Thoracic aorta (tissue), 2 donors: ENCODE results near the gene ADAMTSL4. TPM values are rescaled to one million over a fixed set of nuclear protein-coding genes. Genes with fewer than 3 reads are reported as not detected.
A peak's percentile ranks its signal among the peaks of the same experiment; 100 is the strongest.

Experiments used
- ATAC-seq: fragments of 150-250 bp; one replicate; pipeline ENCODE4 v1.8.0; 2017; ENCODE audit warnings: low read depth; ENCODE audit not compliant: insufficient number of reproducible peaks, low FRiP score
- DNase-seq: peaks from one replicate; pipeline ENCODE4 v3.0.0-alpha.2; 2020; ENCODE audit warnings: low spot score
- H3K27ac ChIP-seq, 2 donors: fragments of 200-600 bp; sonication (generic); 1 replicate in 1 of 2; 2 replicates in 1 of 2; pipeline ENCODE4 v1.5.1; 2016; ENCODE audit warnings: mild to moderate bottlenecking in 2 of 2, moderate library complexity in 2 of 2
- H3K27me3 ChIP-seq: fragments of 200-600 bp; sonication (generic); replicated peaks from 2 replicates; pipeline ENCODE4 v1.6.0; 2016; ENCODE audit warnings: mild to moderate bottlenecking; ENCODE audit not compliant: insufficient read depth
- H3K36me3 ChIP-seq: fragments of 200-600 bp; sonication (generic); one replicate; pipeline ENCODE4 v1.5.1; 2016
- H3K4me1 ChIP-seq, 2 donors: fragments of 200-600 bp; sonication (generic); 1 replicate in 1 of 2; 2 replicates in 1 of 2; pipeline versions ENCODE4 v1.5.1 to v1.6.0; 2016; ENCODE audit warnings: low read depth in 2 of 2, mild to moderate bottlenecking in 1 of 2; ENCODE audit not compliant: control insufficient read depth in 1 of 2
- H3K4me3 ChIP-seq: fragments of 200-600 bp; sonication (generic); 2 replicates; pipeline ENCODE4 v1.5.1; 2016; ENCODE audit warnings: mild to moderate bottlenecking
- H3K9me3 ChIP-seq: fragments of 200-600 bp; sonication (generic); 2 replicates; pipeline ENCODE4 v1.5.1; 2016
- total RNA-seq, 2 donors: library from RNA; depleted of rRNA; stranded (reverse); fragments of >200 nt; gene quantifications; one replicate each; pipeline versions ENCODE4 v1.1.0 to v1.2.3, GENCODE V29; 2016
- TF ChIP-seq, protein P1 (sequence below): fragments of 200-600 bp; sonication (generic); IDR thresholded peaks from one replicate; pipeline ENCODE4 v1.5.1; 2019; ENCODE audit warnings: antibody characterized with exemption

The ADAMTSL4 gene
- total RNA-seq, 2 donors from 2014 or later, result 28.4 to 45.1 TPM

DNA sequence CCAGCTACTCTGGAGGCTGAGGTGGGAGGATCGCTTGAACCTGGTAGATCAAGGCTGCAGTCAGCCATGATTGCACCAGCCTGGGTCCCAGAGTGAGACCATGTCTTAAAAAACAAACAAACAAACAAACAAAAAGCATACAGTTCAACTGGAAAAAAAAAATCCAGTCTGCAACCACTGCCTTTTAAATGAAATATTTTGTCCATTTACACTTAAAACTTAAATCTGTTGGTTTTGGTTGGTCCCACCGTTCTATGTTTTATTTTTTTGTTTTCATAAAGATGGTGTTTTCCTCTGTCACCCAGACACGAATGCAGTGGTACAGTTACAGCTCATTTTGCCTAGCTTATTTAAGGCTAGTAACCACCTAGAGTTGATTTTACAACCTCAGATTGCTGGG, 23.9 kb upstream of the ADAMTSL4 start:
- no peak overlapping the region for H3K4me3 ChIP-seq
- no peaks in the 10 kb centered on the region for H3K27me3 ChIP-seq
- no peaks in the 10 kb centered on the region for H3K36me3 ChIP-seq
- H3K4me1 ChIP-seq, result peaks cover 2 to 9% of the 10 kb centered on the region in 2 donors
- H3K9me3 ChIP-seq, result no peaks in the 10 kb centered on the region
- ATAC-seq (no peak), DNase-seq (no peak)
- H3K27ac ChIP-seq, result no peak overlapping the region
- TF ChIP-seq, protein P1, sequence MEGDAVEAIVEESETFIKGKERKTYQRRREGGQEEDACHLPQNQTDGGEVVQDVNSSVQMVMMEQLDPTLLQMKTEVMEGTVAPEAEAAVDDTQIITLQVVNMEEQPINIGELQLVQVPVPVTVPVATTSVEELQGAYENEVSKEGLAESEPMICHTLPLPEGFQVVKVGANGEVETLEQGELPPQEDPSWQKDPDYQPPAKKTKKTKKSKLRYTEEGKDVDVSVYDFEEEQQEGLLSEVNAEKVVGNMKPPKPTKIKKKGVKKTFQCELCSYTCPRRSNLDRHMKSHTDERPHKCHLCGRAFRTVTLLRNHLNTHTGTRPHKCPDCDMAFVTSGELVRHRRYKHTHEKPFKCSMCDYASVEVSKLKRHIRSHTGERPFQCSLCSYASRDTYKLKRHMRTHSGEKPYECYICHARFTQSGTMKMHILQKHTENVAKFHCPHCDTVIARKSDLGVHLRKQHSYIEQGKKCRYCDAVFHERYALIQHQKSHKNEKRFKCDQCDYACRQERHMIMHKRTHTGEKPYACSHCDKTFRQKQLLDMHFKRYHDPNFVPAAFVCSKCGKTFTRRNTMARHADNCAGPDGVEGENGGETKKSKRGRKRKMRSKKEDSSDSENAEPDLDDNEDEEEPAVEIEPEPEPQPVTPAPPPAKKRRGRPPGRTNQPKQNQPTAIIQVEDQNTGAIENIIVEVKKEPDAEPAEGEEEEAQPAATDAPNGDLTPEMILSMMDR, result no peak

DNA sequence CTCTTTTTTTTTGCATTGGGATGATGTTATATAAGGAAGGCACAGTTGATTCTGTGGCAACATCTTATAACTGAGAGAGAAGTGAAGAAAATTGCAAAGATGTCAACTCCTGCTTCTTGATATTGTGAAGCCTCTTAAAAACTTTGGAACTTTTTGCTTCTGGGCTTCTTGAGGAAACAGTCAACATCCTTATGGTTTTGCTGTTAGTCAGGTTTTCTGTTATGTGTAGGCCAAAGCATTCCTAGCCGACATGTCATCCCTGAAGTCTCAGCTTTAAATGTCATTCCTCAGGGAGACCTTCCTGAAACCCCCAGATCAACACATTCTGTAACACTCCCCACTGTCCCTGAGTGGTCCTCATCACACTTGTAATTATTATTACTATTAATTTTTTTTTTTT, 21.0 kb upstream of the ADAMTSL4 start:
- ATAC-seq (no peak), DNase-seq (no peak)
- no peaks in the 10 kb centered on the region for H3K9me3 ChIP-seq
- TF ChIP-seq, protein P1, result no peak
- H3K27me3 ChIP-seq, result no peaks in the 10 kb centered on the region
- peaks cover 7 to 15% of the 10 kb centered on the region in 2 donors for H3K4me1 ChIP-seq
- no peak overlapping the region for H3K27ac ChIP-seq
- no peaks in the 10 kb centered on the region for H3K36me3 ChIP-seq
- no peak overlapping the region for H3K4me3 ChIP-seq

DNA sequence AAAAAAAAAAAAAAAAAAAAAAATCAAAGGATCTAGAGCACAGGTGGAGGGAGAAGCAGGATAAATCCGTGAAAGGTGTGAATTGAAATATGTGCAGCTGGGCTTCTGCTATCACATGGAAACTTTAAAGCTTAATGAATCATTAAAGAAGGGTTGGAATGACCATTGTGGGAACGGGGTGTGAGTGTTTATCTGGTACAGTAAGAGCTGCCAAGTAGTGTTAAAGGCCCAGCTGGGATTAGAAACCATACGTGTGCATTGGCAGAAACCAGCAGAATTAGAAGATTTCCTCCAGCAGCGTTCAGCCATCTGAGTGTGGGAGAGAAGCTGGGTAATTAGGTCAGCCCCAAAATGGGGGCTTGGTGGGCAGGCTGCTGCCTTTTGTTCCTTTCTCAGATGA, 20.2 kb upstream of the ADAMTSL4 start:
- no peak overlapping the region for H3K27ac ChIP-seq
- ATAC-seq, result no peak

DNA sequence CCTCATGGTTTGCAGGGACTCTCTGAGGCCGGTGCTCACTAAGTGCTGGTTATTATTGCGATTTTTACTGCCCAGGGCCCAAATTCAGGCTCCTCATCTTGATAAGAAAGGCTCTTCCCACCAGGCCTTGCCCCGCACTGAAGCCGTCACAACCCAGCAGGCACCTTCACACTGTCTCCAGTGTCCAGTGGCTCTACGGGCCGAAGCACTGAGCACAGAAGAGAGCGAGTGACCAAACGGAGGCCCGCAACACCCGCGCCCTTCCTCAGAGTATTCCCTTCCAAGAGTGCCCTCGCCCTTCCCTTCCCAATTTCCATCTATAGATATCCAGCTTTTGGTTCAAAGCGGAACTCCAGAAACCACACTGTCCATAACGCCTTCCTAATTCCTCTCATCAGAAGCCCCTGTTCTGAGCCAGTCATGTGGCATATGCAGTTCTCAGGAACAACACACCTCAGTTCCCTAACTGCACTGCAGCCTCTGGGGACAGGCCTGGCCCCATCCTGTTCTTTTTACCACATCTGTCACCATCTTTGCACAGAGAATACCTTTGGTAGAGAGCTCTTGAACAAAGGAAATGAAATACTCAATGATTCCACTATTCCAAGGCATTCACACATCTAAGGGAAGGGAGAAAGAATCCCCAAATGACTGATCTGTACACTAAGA, 18.6 kb upstream of the ADAMTSL4 start:
- DNase-seq (no peak), ATAC-seq (no peak)
- Histone ChIP-seq H3K9me3 (no peaks in the 10 kb centered on the region), H3K4me1 (peaks cover 12 to 40% of the 10 kb centered on the region in 2 donors), H3K27me3 (no peaks in the 10 kb centered on the region), H3K4me3 (no peak overlapping the region), H3K27ac (no peak overlapping the region), H3K36me3 (no peaks in the 10 kb centered on the region)
- TF ChIP-seq, protein P1, result no peak

More for the DNA sequence above, 20.2 kb upstream of the ADAMTSL4 start:
- no peak for DNase-seq
- Histone ChIP-seq H3K27me3 (no peaks in the 10 kb centered on the region), H3K4me3 (no peak overlapping the region), H3K9me3 (no peaks in the 10 kb centered on the region), H3K36me3 (no peaks in the 10 kb centered on the region), H3K4me1 (peaks cover 7 to 24% of the 10 kb centered on the region in 2 donors)
- TF ChIP-seq, protein P1, result no peak

DNA sequence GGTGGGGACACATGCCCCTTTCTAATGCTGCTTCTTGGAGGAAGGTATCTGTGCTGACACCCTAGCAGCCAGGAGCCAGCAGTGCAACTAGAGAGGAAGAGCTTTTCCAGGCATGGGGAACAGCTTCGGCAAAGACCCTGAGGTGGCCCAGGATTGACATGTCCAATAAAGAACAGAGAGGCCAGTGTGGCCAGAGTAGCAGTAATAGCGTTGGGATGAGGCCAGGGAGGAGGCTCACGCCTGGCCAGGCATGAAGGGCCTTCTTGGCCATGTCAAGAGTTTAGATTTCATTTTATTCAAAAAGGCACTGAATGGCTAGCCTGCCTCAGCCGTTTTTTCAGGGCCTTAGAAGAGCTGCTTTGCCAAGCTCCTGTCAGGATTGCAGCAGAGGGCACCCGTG, 16.3 kb upstream of the ADAMTSL4 start:
- Histone ChIP-seq H3K27me3 (no peaks in the 10 kb centered on the region), H3K4me3 (peak overlapping the region; percentile 45), H3K4me1 (peaks cover 22 to 62% of the 10 kb centered on the region in 2 donors), H3K27ac (peak overlapping the region; percentile 71 to 88), H3K36me3 (no peaks in the 10 kb centered on the region), H3K9me3 (no peaks in the 10 kb centered on the region)
- TF ChIP-seq, protein P1, result no peak
- no peak for DNase-seq
- no peak for ATAC-seq
